ENCODE data around the gene RFTN1.

RFTN1 gene

GRCh38 chr3:16270855-16271254 lies 242.6 kb downstream of the RFTN1 start:
- DNase-seq (ENCODE audit: low spot score): no peak

GRCh38 chr3:16266714-16267113 lies 246.8 kb downstream of the RFTN1 start:
- DNase-seq (ENCODE audit: low spot score): no peak

All from germinal center (tissue), 1 donor.